Glutamatergic neuron (in vitro differentiated cells): ENCODE results near the gene DOCK1. TPM values are rescaled to one million over a fixed set of nuclear protein-coding genes. Genes with fewer than 3 reads are reported as not detected.

Experiments used
- DNase-seq: peaks from one replicate; pipeline ENCODE4 v3.0.0; 2022
- H3K27ac Mint-ChIP-seq: one replicate; pipeline ENCODE4 v1.8.0; 2020; ENCODE audit warnings: mild to moderate bottlenecking, mixed read lengths, inconsistent platforms; ENCODE audit not compliant: unreplicated experiment
- H3K27me3 Mint-ChIP-seq: one replicate; pipeline ENCODE4 v1.8.0; 2020; ENCODE audit warnings: mild to moderate bottlenecking, moderate library complexity, mixed read lengths, inconsistent platforms; ENCODE audit not compliant: unreplicated experiment
- H3K36me3 Mint-ChIP-seq: one replicate; pipeline ENCODE4 v1.8.0; 2020; ENCODE audit warnings: mild to moderate bottlenecking, mixed read lengths, inconsistent platforms; ENCODE audit not compliant: unreplicated experiment
- H3K4me1 Mint-ChIP-seq: one replicate; pipeline ENCODE4 v1.8.0; 2020; ENCODE audit warnings: mild to moderate bottlenecking, low read depth, mixed read lengths, inconsistent platforms; ENCODE audit not compliant: unreplicated experiment
- H3K4me3 Mint-ChIP-seq: one replicate; pipeline ENCODE4 v1.8.0; 2020; ENCODE audit warnings: mild to moderate bottlenecking, mixed read lengths, inconsistent platforms; ENCODE audit not compliant: unreplicated experiment
- H3K9me3 Mint-ChIP-seq: one replicate; pipeline ENCODE4 v1.8.0; 2020; ENCODE audit warnings: mild to moderate bottlenecking, moderate library complexity, mixed read lengths, inconsistent platforms; ENCODE audit not compliant: unreplicated experiment
- CTCF ChIP-seq: fragments of 200-600 bp; sonication (generic); IDR thresholded peaks from one replicate; pipeline ENCODE4 v1.5.0; 2021; ENCODE audit not compliant: partially characterized antibody, unreplicated experiment
- total RNA-seq: library from RNA; stranded (reverse); fragmentation: NEBNext Ultra II Directional; extraction: Animal tissue kit (Norgen Biotek cat#: 25700); gene quantifications from one replicate; pipeline ENCODE4 v1.2.1, GENCODE V29; 2021; ENCODE audit not compliant: unreplicated experiment

Gene DOCK1
- total RNA-seq, 1 donor from 2014 or later = 19.7 TPM

GRCh38 chr10:127354255-127354654, 449.0 kb downstream of the DOCK1 start:
- H3K36me3 Mint-ChIP-seq = no peaks in the 10 kb centered on the region
- H3K27ac Mint-ChIP-seq = no peak overlapping the region
- TF ChIP-seq CTCF = no peak
- peaks cover 4% of the 10 kb centered on the region for H3K27me3 Mint-ChIP-seq
- H3K9me3 Mint-ChIP-seq = peaks cover 3% of the 10 kb centered on the region
- peaks cover 53% of the 10 kb centered on the region for H3K4me1 Mint-ChIP-seq
- no peak for DNase-seq
- no peak overlapping the region for H3K4me3 Mint-ChIP-seq

GRCh38 chr10:127354992-127355391, 449.8 kb downstream of the DOCK1 start:
- Mint-ChIP-seq H3K36me3 (no peaks in the 10 kb centered on the region), H3K27me3 (peaks cover 4% of the 10 kb centered on the region), H3K4me1 (peaks cover 54% of the 10 kb centered on the region), H3K9me3 (peaks cover 3% of the 10 kb centered on the region), H3K4me3 (no peak overlapping the region), H3K27ac (peak overlapping the region; percentile 89)
- no peak for DNase-seq
- TF ChIP-seq CTCF = no peak

GRCh38 chr10:127356360-127356759, 451.1 kb downstream of the DOCK1 start:
- H3K9me3 Mint-ChIP-seq = peaks cover 3% of the 10 kb centered on the region

GRCh38 chr10:127357265-127357664, 452.0 kb downstream of the DOCK1 start:
- Mint-ChIP-seq H3K9me3 (peaks cover 3% of the 10 kb centered on the region), H3K4me1 (peaks cover 58% of the 10 kb centered on the region), H3K27ac (peak overlapping the region; percentile 28), H3K27me3 (peaks cover 4% of the 10 kb centered on the region), H3K4me3 (peak overlapping the region; percentile 46), H3K36me3 (no peaks in the 10 kb centered on the region)
- no peak for DNase-seq
- TF ChIP-seq CTCF = no peak

More at GRCh38 chr10:127356360-127356759, 451.1 kb downstream of the DOCK1 start:
- H3K4me1 Mint-ChIP-seq = peaks cover 59% of the 10 kb centered on the region
- no peaks in the 10 kb centered on the region for H3K36me3 Mint-ChIP-seq
- peak overlapping the region; percentile 89 for H3K27ac Mint-ChIP-seq
- no peak overlapping the region for H3K4me3 Mint-ChIP-seq
- TF ChIP-seq CTCF = no peak
- no peak for DNase-seq
- H3K27me3 Mint-ChIP-seq = peaks cover 4% of the 10 kb centered on the region

- Mint-ChIP-seq H3K27me3 (peaks cover 4% of the 10 kb centered on the region), H3K4me3 (no peak overlapping the region), H3K4me1 (peaks cover 57% of the 10 kb centered on the region), H3K36me3 (no peaks in the 10 kb centered on the region), H3K27ac (no peak overlapping the region), H3K9me3 (peaks cover 3% of the 10 kb centered on the region)
- no peak for DNase-seq
- no peak for TF ChIP-seq CTCF
Observed at GRCh38 chr10:127358337-127358736, 453.1 kb downstream of the DOCK1 start.
